Hepatocyte (in vitro differentiated cells): ENCODE results near the gene DCDC1.

Source experiments
- EZH2 ChIP-seq: fragments of 200-600 bp; sonication (generic); IDR thresholded peaks from 2 replicates; pipeline ENCODE4 v1.6.1; 2016; ENCODE audit warnings: antibody characterized with exemption, mild to moderate bottlenecking, borderline replicate concordance
- EZH2phosphoT487 ChIP-seq: fragments of 200-600 bp; sonication (generic); IDR thresholded peaks from one replicate; pipeline ENCODE4 v1.6.1; 2018; ENCODE audit warnings: antibody characterized with exemption, mild to moderate bottlenecking, low read depth, moderate library complexity; ENCODE audit not compliant: unreplicated experiment, severe bottlenecking
- TF ChIP-seq, protein P1 (sequence below): fragments of 200-600 bp; sonication (generic); IDR thresholded peaks from 2 replicates; pipeline ENCODE4 v1.5.1; 2016; ENCODE audit warnings: antibody characterized with exemption, mild to moderate bottlenecking; ENCODE audit not compliant: poor library complexity

- TF ChIP-seq, protein P1, sequence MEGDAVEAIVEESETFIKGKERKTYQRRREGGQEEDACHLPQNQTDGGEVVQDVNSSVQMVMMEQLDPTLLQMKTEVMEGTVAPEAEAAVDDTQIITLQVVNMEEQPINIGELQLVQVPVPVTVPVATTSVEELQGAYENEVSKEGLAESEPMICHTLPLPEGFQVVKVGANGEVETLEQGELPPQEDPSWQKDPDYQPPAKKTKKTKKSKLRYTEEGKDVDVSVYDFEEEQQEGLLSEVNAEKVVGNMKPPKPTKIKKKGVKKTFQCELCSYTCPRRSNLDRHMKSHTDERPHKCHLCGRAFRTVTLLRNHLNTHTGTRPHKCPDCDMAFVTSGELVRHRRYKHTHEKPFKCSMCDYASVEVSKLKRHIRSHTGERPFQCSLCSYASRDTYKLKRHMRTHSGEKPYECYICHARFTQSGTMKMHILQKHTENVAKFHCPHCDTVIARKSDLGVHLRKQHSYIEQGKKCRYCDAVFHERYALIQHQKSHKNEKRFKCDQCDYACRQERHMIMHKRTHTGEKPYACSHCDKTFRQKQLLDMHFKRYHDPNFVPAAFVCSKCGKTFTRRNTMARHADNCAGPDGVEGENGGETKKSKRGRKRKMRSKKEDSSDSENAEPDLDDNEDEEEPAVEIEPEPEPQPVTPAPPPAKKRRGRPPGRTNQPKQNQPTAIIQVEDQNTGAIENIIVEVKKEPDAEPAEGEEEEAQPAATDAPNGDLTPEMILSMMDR = no peak
- TF ChIP-seq EZH2 = no peak
- TF ChIP-seq EZH2phosphoT487 = no peak
These were observed 460.7 kb downstream of the DCDC1 start for GRCh38 chr11:30908857-30909256.
